Psoas muscle (tissue), 8 donors: ENCODE data around the gene SHFL. TPM values are rescaled to one million over a fixed set of nuclear protein-coding genes. Genes with fewer than 3 reads are reported as not detected.
A peak's percentile ranks its signal among the peaks of the same experiment; 100 is the strongest.

Experiments
- ATAC-seq, 4 donors: fragments of 200-7000 bp; cut with Tn5 transposase; one replicate each; pipeline ENCODE4 v1.9.1; 2020; ENCODE audit warnings: moderate library complexity in 3 of 4, mild to moderate bottlenecking in 2 of 4
- DNase-seq, 2 donors: peaks; one replicate each; pipeline ENCODE4 v3.0.0-alpha.2; 2020
- H3K27ac ChIP-seq: fragments of 200-600 bp; one replicate; pipeline ENCODE4 v1.8.0; 2022
- H3K27me3 ChIP-seq, 3 donors: fragments of 200-600 bp in 1 of 3; one replicate each; pipeline versions ENCODE4 v1.6.1 to v1.8.0; 2013 to 2022; ENCODE audit warnings: low read length in 2 of 3, mild to moderate bottlenecking in 2 of 3, moderate library complexity in 1 of 3; ENCODE audit not compliant: insufficient read depth in 3 of 3
- H3K36me3 ChIP-seq, 2 donors: fragments of 200-600 bp in 1 of 2; one replicate each; pipeline versions ENCODE4 v1.6.1 to v1.8.0; 2013 to 2022; ENCODE audit warnings: low read depth in 1 of 2, mild to moderate bottlenecking in 1 of 2, moderate library complexity in 1 of 2; ENCODE audit not compliant: insufficient read depth in 1 of 2
- H3K4me1 ChIP-seq: fragments of 200-600 bp; one replicate; pipeline ENCODE4 v1.8.0; 2022
- H3K4me3 ChIP-seq: fragments of 200-600 bp; one replicate; pipeline ENCODE4 v1.8.0; 2022; ENCODE audit warnings: mild to moderate bottlenecking
- H3K9me3 ChIP-seq: fragments of 200-600 bp; one replicate; pipeline ENCODE4 v1.8.0; 2022
- WGBS, 3 donors: extraction: QIAGEN DNeasy Blood & Tissue Kit; methylation state at CpG; one replicate each; pipeline versions ENCODE4 v1.1.6 to v1.1.7; 2013; 5-methylcytosine and 5-hydroxymethylcytosine counted together
- intact Hi-C, 2 donors: fragments of 100-400 bp; cut with DNase I; formaldehyde crosslinking; loops; one replicate each; pipeline versions ENCODE4 v1.11.0 to v1.14.2; 2022
- polyA plus RNA-seq, 3 donors: library from polyadenylated mRNA; stranded (reverse); fragments of 200-250 nt; gene quantifications; one replicate each; pipeline ENCODE4 v1.2.3, GENCODE V29; 2013
- total RNA-seq, 4 donors: library from RNA; stranded (reverse); fragmentation: NEBNext Ultra II Directional in 2 of 4; extraction: Animal tissue kit (Norgen Biotek cat#: 25700) in 2 of 4; gene quantifications; one replicate each; pipeline versions ENCODE4 v1.2.1 to v1.2.4, GENCODE V29; 2021 to 2023
- TF ChIP-seq, protein P1 (sequence below): fragments of 200-600 bp; IDR thresholded peaks from one replicate; pipeline ENCODE4 v1.8.0; 2022; ENCODE audit warnings: antibody characterized with exemption
- donor health status: healthy with polysubstance abuse.
- donor health status: DM: no; HTN: no; CAD: no; lungs with moderate emphysema.
- donor health status: Bipolar disorder and iron deficiency.
- donor health status: healthy.
- donor health status: DM: yes; HTN: yes; CAD: no.
- donor health status: DM: no; HTN: no; CAD: no.
- donor health status: DM: no; HTN: no; CAD: no.
- donor health status: DM: yes; HTN: yes; CAD: no.

Gene SHFL
- total and polyA plus RNA-seq, 7 donors: 2.9 to 5.7 (median 3.7) TPM

DNA sequence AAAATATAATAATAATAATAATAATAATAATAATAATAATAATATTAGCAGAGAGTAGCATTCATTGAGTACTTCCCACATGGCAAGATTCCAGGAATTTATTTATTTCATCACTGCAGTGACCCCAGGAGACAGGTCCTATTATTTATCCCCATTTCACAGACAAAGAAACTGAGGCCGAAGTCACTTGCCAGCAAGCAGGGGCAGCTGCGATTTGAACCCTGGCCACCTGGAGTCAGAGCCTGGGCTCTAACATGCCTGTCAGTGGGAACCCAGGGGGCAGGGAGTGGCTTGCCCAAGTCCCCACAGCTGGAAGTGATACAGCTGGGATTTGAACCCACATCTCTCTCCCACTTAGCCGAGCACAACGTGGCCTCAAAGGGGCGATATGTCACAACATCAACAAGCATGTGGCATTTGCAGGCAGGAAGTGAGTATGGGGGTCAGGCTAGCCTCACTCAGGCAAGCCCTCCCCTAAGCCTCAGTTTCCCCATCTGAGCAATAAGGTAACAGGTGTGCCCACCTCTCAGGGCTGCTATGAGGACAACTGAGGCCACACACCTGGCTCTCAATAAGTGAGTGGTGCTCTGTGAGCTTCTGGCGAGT, 2.9 kb downstream of the SHFL start:
- no peak overlapping the region for H3K4me3 ChIP-seq
- intact Hi-C loops: no loop called here
- H3K36me3 ChIP-seq: no peaks in the 10 kb centered on the region
- DNase-seq: peak in 1 of 2 donors; percentile 48
- H3K4me1 ChIP-seq: no peaks in the 10 kb centered on the region
- H3K9me3 ChIP-seq: no peaks in the 10 kb centered on the region
- TF ChIP-seq, protein P1, sequence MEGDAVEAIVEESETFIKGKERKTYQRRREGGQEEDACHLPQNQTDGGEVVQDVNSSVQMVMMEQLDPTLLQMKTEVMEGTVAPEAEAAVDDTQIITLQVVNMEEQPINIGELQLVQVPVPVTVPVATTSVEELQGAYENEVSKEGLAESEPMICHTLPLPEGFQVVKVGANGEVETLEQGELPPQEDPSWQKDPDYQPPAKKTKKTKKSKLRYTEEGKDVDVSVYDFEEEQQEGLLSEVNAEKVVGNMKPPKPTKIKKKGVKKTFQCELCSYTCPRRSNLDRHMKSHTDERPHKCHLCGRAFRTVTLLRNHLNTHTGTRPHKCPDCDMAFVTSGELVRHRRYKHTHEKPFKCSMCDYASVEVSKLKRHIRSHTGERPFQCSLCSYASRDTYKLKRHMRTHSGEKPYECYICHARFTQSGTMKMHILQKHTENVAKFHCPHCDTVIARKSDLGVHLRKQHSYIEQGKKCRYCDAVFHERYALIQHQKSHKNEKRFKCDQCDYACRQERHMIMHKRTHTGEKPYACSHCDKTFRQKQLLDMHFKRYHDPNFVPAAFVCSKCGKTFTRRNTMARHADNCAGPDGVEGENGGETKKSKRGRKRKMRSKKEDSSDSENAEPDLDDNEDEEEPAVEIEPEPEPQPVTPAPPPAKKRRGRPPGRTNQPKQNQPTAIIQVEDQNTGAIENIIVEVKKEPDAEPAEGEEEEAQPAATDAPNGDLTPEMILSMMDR: no peak
- no peak overlapping the region for H3K27ac ChIP-seq
- ATAC-seq: no peak
- H3K27me3 ChIP-seq: peaks cover 0 to 24% (median 8%) of the 10 kb centered on the region in 3 donors
- 84 to 91% (median 89%) methylated on average over 6 of the region's 6 CpGs for WGBS, 3 donors

DNA sequence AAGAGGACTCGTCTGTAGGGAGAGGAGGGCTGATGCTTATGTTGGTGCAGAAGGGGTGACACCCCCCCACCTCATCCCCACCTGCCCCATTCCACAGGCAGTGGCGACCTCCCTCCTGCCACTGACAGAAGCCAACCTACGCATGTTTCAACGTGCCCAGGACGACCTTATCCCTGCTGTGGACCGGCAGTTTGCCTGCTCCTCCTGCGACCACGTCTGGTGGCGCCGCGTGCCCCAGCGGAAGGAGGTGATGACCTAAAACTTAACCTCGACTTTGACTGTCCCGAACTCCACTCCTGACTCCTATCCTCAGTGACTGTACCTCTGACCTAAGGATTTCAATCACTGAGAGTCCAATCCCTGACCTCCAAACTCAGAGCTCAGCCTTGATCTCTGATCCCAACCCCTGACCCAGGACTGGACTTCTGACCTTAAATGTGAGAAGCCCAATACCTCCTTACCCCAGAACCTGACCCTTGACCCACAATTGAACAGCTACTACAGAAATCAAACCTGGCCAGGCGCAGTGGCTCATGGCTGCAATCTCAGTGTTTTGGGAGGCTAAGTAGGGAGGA, 3.8 kb downstream of the SHFL start:
- Histone ChIP-seq H3K4me1 (no peaks in the 10 kb centered on the region), H3K27ac (no peak overlapping the region), H3K9me3 (no peaks in the 10 kb centered on the region), H3K27me3 (peaks cover 0 to 19% (median 8%) of the 10 kb centered on the region in 3 donors), H3K36me3 (no peaks in the 10 kb centered on the region), H3K4me3 (no peak overlapping the region)
- TF ChIP-seq, protein P1: no peak
- intact Hi-C loops: no loop called here
- peak in 1 of 2 donors; percentile 24 for DNase-seq
- 70 to 77% (median 75%) methylated on average over 15 of the region's 15 CpGs for WGBS, 3 donors
- no peak for ATAC-seq

DNA sequence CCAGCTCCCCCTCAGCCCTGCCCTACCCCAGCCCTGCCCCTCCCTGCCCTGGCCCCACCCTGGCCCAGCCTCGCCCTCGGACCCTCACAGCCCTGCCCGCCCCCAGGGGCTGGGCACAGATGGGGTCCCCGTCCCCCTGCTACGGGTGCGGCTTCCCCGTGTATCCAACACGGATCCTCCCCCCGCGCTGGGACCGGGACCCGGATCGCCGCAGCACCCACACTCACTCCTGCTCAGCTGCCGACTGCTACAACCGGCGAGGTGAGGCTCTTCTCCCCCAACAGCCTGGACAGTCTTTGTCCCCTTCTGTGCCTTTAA, 5.2 kb downstream of the SHFL start:
- H3K9me3 ChIP-seq: no peaks in the 10 kb centered on the region
- intact Hi-C loops: no loop called here
- ATAC-seq (no peak), DNase-seq (no peak)
- H3K27ac ChIP-seq: no peak overlapping the region
- no peak overlapping the region for H3K4me3 ChIP-seq
- 87% methylated on average over 16 to 17 of the region's 17 CpGs for WGBS, 3 donors
- TF ChIP-seq, protein P1: no peak
- H3K4me1 ChIP-seq: peaks cover under 1% of the 10 kb centered on the region
- peaks cover 0 to 8% (median 7%) of the 10 kb centered on the region in 3 donors for H3K27me3 ChIP-seq
- H3K36me3 ChIP-seq: no peaks in the 10 kb centered on the region

DNA sequence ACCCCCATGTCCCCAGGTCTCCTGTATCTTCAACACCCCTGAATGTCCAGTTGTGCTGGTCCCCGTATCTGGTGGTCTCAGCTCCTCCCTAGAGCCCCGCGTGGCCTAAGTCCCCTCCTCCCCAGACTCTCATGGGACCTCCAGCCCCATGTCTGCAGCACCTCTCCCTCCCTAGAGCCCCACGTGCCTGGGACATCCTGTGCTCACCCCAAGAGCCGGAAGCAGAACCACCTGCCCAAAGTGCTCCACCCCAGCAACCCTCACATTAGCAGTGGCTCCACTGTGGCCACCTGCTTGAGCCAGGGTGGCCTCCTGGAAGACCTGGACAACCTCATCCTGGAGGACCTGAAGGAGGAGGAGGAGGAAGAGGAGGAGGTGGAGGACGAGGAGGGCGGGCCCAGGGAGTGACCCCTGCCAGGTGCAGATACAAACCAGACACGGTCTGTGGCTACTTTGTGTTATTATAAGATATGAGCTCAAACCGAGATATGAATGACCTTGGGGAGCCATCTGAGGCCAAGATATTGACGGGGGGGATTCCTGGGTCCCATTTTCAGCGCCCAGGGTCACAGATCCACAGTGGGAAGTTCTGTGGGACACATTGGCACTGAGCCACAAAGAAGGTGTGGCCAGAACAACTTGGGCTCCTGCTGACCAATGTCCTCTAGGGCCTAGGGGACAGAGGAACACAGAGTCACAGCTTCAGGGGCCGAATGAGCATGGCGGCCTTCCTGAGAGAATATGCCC, 6.0 kb downstream of the SHFL start:
- no peak overlapping the region for H3K4me3 ChIP-seq
- intact Hi-C loops: no loop called here
- TF ChIP-seq, protein P1: no peak
- peak in 1 of 2 donors; percentile 34 for DNase-seq
- no peak overlapping the region for H3K27ac ChIP-seq
- peaks cover 3% of the 10 kb centered on the region for H3K4me1 ChIP-seq
- H3K36me3 ChIP-seq: no peaks in the 10 kb centered on the region
- ATAC-seq: no peak
- WGBS, 3 donors: 75 to 77% (median 77%) methylated on average over 13 of the region's 13 CpGs
- H3K27me3 ChIP-seq: peaks cover 0 to 2% (median under 1%) of the 10 kb centered on the region in 3 donors
- no peaks in the 10 kb centered on the region for H3K9me3 ChIP-seq
